HEK293T (cell line): ENCODE results near the gene KLC1.

Experiments
- CTCF ChIA-PET: fragments of 350-600 bp; formaldehyde crosslinking; extraction: SDS; loops from one replicate; lab custom pipeline; 2021; ENCODE audit warnings: antibody characterized with exemption, inconsistent platforms; lab: Yijun Ruan, JAX
- POLR2A ChIA-PET: fragments of 350-600 bp; formaldehyde crosslinking; extraction: SDS; loops from one replicate; lab custom pipeline; 2020; ENCODE audit warnings: antibody characterized with exemption, inconsistent platforms; lab: Yijun Ruan, JAX
- DNase-seq: peaks from one replicate; pipeline ENCODE4 v3.0.0; 2012; ENCODE audit warnings: mixed read lengths; ENCODE audit errors: extremely low spot score
- ARNT ChIP-seq: fragments of 450-650 bp; IDR thresholded peaks from 2 replicates; pipeline ENCODE4 v1.6.1; 2017; ENCODE audit warnings: mild to moderate bottlenecking
- BHLHE40 ChIP-seq: fragments of 450-650 bp; IDR thresholded peaks from 2 replicates; pipeline ENCODE4 v1.6.1; 2016; ENCODE audit warnings: mild to moderate bottlenecking, moderate library complexity, borderline replicate concordance
- CTBP1 ChIP-seq: fragments of 450-650 bp; IDR thresholded peaks from 2 replicates; pipeline ENCODE4 v1.6.1; 2016; ENCODE audit warnings: borderline replicate concordance
- ELF4 ChIP-seq: fragments of 450-650 bp; IDR thresholded peaks from 2 replicates; pipeline ENCODE4 v1.6.1; 2017; ENCODE audit warnings: antibody characterized with exemption
- FOXA1 ChIP-seq: fragments of 450-650 bp; IDR thresholded peaks from 2 replicates; pipeline ENCODE4 v1.6.1; 2016; ENCODE audit warnings: mild to moderate bottlenecking
- FOXK2 ChIP-seq: fragments of 450-650 bp; IDR thresholded peaks from 2 replicates; pipeline ENCODE4 v1.6.1; 2016; ENCODE audit warnings: mild to moderate bottlenecking
- FOXM1 ChIP-seq: fragments of 450-650 bp; IDR thresholded peaks from 2 replicates; pipeline ENCODE4 v1.6.1; 2017; ENCODE audit warnings: mild to moderate bottlenecking, borderline replicate concordance
- HDGF ChIP-seq: fragments of 450-650 bp; IDR thresholded peaks from 2 replicates; pipeline ENCODE4 v1.6.1; 2017; ENCODE audit warnings: antibody characterized with exemption, borderline replicate concordance
- L3MBTL2 ChIP-seq: fragments of 450-650 bp; conservative IDR thresholded peaks from 2 replicates; pipeline ENCODE4 v1.6.1; 2016; ENCODE audit warnings: mild to moderate bottlenecking
- LEF1 ChIP-seq: fragments of 450-650 bp; IDR thresholded peaks from 2 replicates; pipeline ENCODE4 v1.6.1; 2017; ENCODE audit warnings: mild to moderate bottlenecking, borderline replicate concordance
- NFRKB ChIP-seq: fragments of 450-650 bp; IDR thresholded peaks from 2 replicates; pipeline ENCODE4 v1.6.1; 2016; ENCODE audit warnings: mild to moderate bottlenecking, moderate library complexity
- SP1 ChIP-seq: fragments of 450-650 bp; IDR thresholded peaks from 2 replicates; pipeline ENCODE4 v1.6.1; 2017
- SUZ12 ChIP-seq: fragments of 450-650 bp; IDR thresholded peaks from 2 replicates; pipeline ENCODE4 v1.6.1; 2016; ENCODE audit warnings: mild to moderate bottlenecking
- TARDBP ChIP-seq: fragments of 450-650 bp; IDR thresholded peaks from 2 replicates; pipeline ENCODE4 v1.6.1; 2016
- ZNF384 ChIP-seq: fragments of 450-650 bp; IDR thresholded peaks from 2 replicates; pipeline ENCODE4 v1.6.1; 2016
- TF ChIP-seq, protein P1 (sequence below): fragments of 450-650 bp; IDR thresholded peaks from 2 replicates; pipeline ENCODE4 v1.6.1; 2016

Gene KLC1

DNA sequence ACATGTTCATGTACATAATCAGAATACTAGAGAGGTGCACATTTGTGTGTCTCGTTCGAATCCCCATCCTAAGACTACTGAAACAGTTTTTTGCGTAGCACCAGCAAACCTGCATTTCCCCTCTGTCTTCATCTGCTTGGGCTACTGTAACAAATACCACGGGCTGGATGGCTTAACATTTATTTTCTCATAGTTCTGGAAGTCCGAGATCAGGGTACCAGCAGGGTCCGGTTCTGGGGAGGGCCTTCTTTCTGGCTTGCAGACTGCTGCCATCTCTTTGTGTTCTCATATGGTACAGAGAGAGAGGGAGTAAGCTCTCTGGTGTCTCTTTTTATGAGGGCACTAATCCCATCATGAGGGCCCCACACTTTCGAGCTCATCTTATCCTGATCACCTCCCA, 30.6 kb downstream of the KLC1 start:
- POLR2A ChIA-PET, result no interaction called here
- TF ChIP-seq ZNF384, result no peak
- no peak for TF ChIP-seq FOXM1
- no peak for TF ChIP-seq NFRKB
- TF ChIP-seq, protein P1, sequence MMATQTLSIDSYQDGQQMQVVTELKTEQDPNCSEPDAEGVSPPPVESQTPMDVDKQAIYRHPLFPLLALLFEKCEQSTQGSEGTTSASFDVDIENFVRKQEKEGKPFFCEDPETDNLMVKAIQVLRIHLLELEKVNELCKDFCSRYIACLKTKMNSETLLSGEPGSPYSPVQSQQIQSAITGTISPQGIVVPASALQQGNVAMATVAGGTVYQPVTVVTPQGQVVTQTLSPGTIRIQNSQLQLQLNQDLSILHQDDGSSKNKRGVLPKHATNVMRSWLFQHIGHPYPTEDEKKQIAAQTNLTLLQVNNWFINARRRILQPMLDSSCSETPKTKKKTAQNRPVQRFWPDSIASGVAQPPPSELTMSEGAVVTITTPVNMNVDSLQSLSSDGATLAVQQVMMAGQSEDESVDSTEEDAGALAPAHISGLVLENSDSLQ, result no peak
- TF ChIP-seq HDGF, result no peak
- no peak for TF ChIP-seq LEF1
- no peak for TF ChIP-seq SUZ12
- no peak for TF ChIP-seq CTBP1
- TF ChIP-seq ARNT, result no peak
- no peak for TF ChIP-seq L3MBTL2
- TF ChIP-seq SP1, result no peak
- TF ChIP-seq BHLHE40, result no peak
- TF ChIP-seq TARDBP, result no peak
- no peak for TF ChIP-seq FOXK2
- TF ChIP-seq FOXA1, result no peak
- no peak for TF ChIP-seq ELF4
- DNase-seq, result no peak
- CTCF ChIA-PET, result no interaction called here

DNA sequence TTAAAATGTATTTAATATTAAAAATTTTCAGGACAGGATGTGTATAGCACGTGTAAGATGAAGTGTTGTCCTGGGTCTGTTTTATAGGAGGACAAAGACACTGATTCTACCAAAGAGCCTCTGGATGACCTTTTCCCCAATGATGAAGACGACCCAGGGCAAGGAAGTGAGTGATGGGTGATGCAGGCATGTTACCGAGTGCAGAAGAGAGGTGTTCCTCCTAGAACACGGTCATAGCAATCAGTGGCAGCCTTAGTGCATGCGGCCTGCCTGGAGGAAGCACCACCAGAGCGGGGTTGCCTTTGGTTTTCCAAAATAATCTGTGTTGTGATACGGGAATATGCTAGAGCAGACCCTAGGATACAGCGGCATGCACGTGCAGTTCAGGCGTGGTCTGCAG, 33.0 kb downstream of the KLC1 start:
- no peak for TF ChIP-seq ZNF384
- TF ChIP-seq BHLHE40, result no peak
- no peak for TF ChIP-seq SUZ12
- no peak for TF ChIP-seq FOXA1
- TF ChIP-seq SP1, result no peak
- TF ChIP-seq FOXK2, result no peak
- DNase-seq, result no peak
- CTCF ChIA-PET, result no interaction called here
- POLR2A ChIA-PET, result no interaction called here

DNA sequence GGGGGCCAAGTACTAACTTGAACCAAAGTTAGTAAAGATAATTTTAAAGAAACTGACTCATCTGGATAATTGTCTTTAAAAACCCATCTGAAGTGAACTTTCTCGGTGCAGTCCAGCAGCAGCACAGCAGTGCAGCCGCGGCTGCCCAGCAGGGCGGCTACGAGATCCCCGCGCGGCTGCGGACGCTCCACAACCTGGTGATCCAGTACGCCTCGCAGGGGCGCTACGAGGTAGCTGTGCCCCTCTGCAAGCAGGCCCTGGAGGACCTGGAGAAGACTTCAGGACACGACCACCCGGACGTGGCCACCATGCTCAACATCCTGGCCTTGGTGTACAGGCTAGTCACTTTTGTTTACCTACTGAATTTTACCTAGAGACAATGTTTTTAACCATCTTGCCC, 33.6 kb downstream of the KLC1 start:
- POLR2A ChIA-PET, result no interaction called here
- CTCF ChIA-PET, result no interaction called here
- no peak for TF ChIP-seq ZNF384
- no peak for TF ChIP-seq CTBP1
- TF ChIP-seq BHLHE40, result no peak
- TF ChIP-seq HDGF, result no peak
- no peak for TF ChIP-seq SP1
- no peak for TF ChIP-seq LEF1
- DNase-seq, result no peak

DNA sequence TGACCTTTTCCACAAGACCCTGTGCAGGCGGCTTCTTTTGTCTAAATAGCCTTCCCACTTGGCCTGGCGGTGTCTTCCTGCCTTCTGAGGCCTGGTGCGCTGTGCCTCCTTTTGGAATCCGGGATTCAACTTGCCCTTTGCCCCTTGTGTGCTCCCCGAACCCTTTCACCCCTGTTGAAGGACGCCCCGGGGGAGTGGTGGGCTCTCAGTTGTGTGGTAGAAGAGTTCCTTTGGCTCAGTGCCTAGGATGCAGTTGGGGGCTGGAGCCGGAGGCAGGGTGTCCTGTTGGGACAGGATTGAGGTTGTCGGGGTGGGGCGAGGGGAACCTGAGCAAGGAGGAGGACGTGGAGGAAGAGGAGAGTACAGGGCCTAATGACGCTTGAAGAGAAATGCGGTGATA, 34.5 kb downstream of the KLC1 start:
- ChIA-PET CTCF (no interaction called here), POLR2A (no interaction called here)
- TF ChIP-seq FOXK2, result no peak
- no peak for TF ChIP-seq ZNF384
- TF ChIP-seq NFRKB, result no peak
- DNase-seq, result no peak

DNA sequence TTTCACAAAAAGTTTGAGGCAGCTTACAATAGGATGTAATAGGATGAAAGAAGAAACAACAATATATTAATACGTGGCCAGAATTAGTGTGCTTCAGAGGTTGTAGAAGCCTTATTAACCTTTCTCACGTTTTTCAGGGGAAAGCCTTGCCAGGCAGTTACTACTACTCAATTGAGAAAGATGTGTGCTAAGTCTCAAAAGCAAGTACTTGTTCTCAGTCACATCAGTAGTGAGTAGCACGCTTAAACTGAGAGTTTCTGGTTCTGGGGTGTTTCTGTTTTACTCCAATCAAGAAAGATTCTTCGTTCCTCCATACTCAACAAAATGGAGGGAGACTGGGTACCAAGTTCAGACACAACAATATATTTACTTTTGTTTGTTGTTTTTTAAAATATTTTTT, 38.7 kb downstream of the KLC1 start:
- CTCF ChIA-PET, result no interaction called here
- TF ChIP-seq L3MBTL2 (no peak), FOXK2 (no peak), ARNT (no peak), SUZ12 (no peak)
- POLR2A ChIA-PET, result no interaction called here
- no peak for DNase-seq

DNA sequence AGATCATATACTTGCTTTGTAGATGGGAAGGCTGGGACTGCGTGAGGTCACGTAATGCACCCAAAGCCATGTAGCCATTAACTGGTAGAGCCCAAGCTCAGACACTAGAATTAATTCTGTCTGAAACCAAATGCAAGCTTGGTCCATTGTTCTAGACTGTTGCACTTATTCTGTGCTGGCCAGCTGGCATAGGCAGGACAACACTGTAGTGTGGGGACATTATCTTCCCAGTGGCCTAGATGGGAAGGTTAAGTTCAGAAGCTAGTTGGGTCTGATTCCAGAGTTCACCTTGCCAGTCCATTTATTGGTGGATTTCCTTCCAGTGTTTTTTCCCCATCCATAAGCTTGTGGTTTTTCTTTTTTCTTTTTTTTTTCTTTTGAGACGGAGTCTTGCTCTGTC, 39.1 kb downstream of the KLC1 start:
- CTCF ChIA-PET, result no interaction called here
- POLR2A ChIA-PET, result no interaction called here
- no peak for DNase-seq
- TF ChIP-seq ARNT, result no peak
- TF ChIP-seq HDGF, result no peak
- no peak for TF ChIP-seq BHLHE40
- TF ChIP-seq FOXK2, result no peak
- no peak for TF ChIP-seq CTBP1
- TF ChIP-seq LEF1, result no peak
- TF ChIP-seq SP1, result no peak
- no peak for TF ChIP-seq SUZ12
- TF ChIP-seq, protein P1, result no peak
- TF ChIP-seq FOXA1, result no peak
- no peak for TF ChIP-seq L3MBTL2
- TF ChIP-seq FOXM1, result no peak

DNA sequence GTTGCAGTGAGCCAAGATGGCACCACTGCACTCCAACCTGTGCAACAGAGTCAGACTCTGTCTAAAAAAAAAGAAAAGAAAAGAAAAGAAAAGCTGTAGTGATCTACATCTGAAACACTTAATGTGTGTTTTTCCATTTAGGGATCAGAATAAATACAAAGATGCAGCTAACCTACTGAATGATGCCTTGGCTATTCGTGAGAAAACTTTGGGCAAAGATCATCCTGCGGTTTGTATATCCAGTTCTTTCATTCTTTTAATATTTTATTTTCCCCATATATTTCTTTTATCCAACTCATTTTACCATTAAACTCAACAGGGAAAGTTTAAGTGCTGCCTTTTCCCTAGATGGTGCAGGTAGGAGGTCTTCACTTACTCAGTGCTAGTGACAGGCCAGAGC, 40.4 kb downstream of the KLC1 start:
- POLR2A ChIA-PET, result no interaction called here

DNA sequence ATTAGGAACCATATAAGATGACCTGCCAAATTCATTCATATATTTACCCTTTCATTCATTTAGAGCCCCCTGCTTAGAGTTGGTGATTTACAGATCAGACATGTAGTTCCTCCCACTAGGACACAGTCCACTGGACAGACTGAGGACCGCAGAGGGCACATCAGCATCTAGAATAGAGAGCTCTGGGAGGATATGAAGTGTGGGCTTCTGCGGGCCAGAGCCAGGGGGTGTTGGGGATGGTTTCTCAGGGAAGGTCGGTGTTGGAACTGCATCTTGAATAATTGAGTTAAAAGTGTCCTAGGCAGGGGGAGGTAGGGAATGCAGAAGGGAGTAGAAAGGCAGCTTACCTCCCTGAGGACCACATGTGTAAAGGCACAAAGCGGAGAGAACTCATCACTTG, 42.9 kb downstream of the KLC1 start:
- CTCF ChIA-PET, result interaction anchor here (0.6 kb wide), 1 partner anchor 22 kb away, joined by 4 read pairs; no protein-coding TSS in a partner anchor
- TF ChIP-seq HDGF (no peak), SUZ12 (no peak)
- POLR2A ChIA-PET, result no interaction called here
- no peak for DNase-seq

More for the DNA sequence above, 40.4 kb downstream of the KLC1 start:
- TF ChIP-seq ELF4, result no peak
- TF ChIP-seq ARNT, result no peak
- TF ChIP-seq HDGF, result no peak
- no peak for TF ChIP-seq SUZ12
- DNase-seq, result no peak
- CTCF ChIA-PET, result no interaction called here

DNA sequence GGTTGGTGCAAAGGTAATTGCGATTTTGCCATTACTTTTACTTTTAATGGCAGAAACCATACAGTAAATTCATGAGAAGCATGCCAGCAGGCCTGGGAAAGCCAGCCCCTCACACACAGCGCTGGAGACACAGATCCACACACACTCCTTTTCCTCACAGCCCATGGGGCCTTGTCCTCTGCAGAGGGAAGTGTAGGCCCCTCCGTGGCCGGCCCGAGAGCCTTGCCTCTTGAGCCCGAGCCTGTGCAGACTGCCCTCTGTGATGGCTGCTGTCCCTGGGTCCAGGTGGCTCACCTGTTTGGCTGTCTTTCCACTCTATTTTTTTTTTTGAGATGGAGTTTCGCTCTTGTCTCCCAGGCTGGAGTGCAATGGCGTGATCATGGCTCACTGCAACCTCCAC, 46.9 kb downstream of the KLC1 start:
- ChIA-PET CTCF (interaction anchor here (1.6 kb wide), 1 partner anchor 11 kb away, joined by 3 read pairs; no protein-coding TSS in a partner anchor), POLR2A (no interaction called here)
- DNase-seq, result no peak
- TF ChIP-seq LEF1 (no peak), SP1 (no peak), CTBP1 (no peak), ELF4 (no peak), TARDBP (no peak), L3MBTL2 (no peak), NFRKB (no peak), SUZ12 (no peak), FOXK2 (no peak), BHLHE40 (no peak)
- TF ChIP-seq, protein P1, result no peak
